Hematopoietic multipotent progenitor cell (in vitro differentiated cells): Measurements from ENCODE around the gene COA5. TPM values are rescaled to one million over a fixed set of nuclear protein-coding genes. Genes with fewer than 3 reads are reported as not detected.
A peak's percentile ranks its signal among the peaks of the same experiment; 100 is the strongest.

Experiments used
- DNase-seq, 3 donors: peaks; one replicate each; pipeline ENCODE4 v3.0.0-alpha.2; 2011 to 2015; ENCODE audit warnings: low read depth in 2 of 3, low spot score in 2 of 3
- total RNA-seq: library from RNA; depleted of rRNA; stranded (reverse); fragments of >200 nt; gene quantifications from one replicate; pipeline ENCODE4 v1.2.3, GENCODE V29; 2012

COA5 gene
- total RNA-seq = 14.5 TPM

- peak; percentile 88 to 96 (median 96) for DNase-seq
These were observed at the start of gene COA5, which contains the start of gene UNC50 for GRCh38 chr2:98608116-98608961. TSS of gene COA5 (minus strand) at chr2:98608512. CDS start at chr2:98608405, 107 bp downstream. TSS of gene UNC50 (plus strand) at chr2:98608589. CDS start at chr2:98609760, 1,171 bp downstream.

GRCh38 chr2:98656800-98657199, 48.5 kb upstream of the COA5 start:
- DNase-seq = no peak

- peak in 2 of 3 donors; percentile 63 to 75 for DNase-seq
These were observed 46.6 kb upstream of the COA5 start for GRCh38 chr2:98654699-98655495.

- DNase-seq = no peak
These were observed 42.7 kb upstream of the COA5 start for GRCh38 chr2:98650998-98651397.

GRCh38 chr2:98649992-98650375, 41.7 kb upstream of the COA5 start:
- no peak for DNase-seq

GRCh38 chr2:98649135-98649991, 41.1 kb upstream of the COA5 start:
- DNase-seq = peak; percentile 68 to 88 (median 77)

GRCh38 chr2:98648451-98648850, 40.1 kb upstream of the COA5 start:
- DNase-seq = no peak

- no peak for DNase-seq
These were observed 39.3 kb upstream of the COA5 start for GRCh38 chr2:98647636-98648035.

- no peak for DNase-seq
These were observed 35.3 kb upstream of the COA5 start for GRCh38 chr2:98643496-98644100.

GRCh38 chr2:98637401-98638147, 29.3 kb upstream of the COA5 start:
- DNase-seq = no peak

- peak in 1 of 3 donors; percentile 10 for DNase-seq
These were observed 26.2 kb upstream of the COA5 start for GRCh38 chr2:98634406-98635092.

GRCh38 chr2:98632351-98632750, 24.0 kb upstream of the COA5 start:
- DNase-seq = no peak

GRCh38 chr2:98623657-98624056, 15.3 kb upstream of the COA5 start:
- no peak for DNase-seq

- no peak for DNase-seq
These were observed 8.8 kb upstream of the COA5 start for GRCh38 chr2:98617149-98617548.

- DNase-seq = peak in 1 of 3 donors; percentile 9
These were observed 7.2 kb upstream of the COA5 start for GRCh38 chr2:98615481-98615880.

GRCh38 chr2:98614024-98614739, 5.9 kb upstream of the COA5 start:
- no peak for DNase-seq

GRCh38 chr2:98608962-98609604, 771 bp upstream of the COA5 start:
- peak in 2 of 3 donors; percentile 22 to 23 for DNase-seq

GRCh38 chr2:98607741-98608115, 584 bp downstream of the COA5 start:
- DNase-seq = peak in 1 of 3 donors; percentile 2
